NCI-H187 treated with DMSO at 0.1 percent for 48 hours (cell line): ENCODE results near the gene PDS5B.
"Not testable (repeated sequence)": the region's sequence is repeated elsewhere in the genome, so short reads cannot be mapped to it uniquely, and the experiment has no call there.

Experiments
- DNase-seq: peaks from one replicate; lab custom pipeline; 2025; lab: John Stamatoyannopoulos, UW

The PDS5B gene

DNA sequence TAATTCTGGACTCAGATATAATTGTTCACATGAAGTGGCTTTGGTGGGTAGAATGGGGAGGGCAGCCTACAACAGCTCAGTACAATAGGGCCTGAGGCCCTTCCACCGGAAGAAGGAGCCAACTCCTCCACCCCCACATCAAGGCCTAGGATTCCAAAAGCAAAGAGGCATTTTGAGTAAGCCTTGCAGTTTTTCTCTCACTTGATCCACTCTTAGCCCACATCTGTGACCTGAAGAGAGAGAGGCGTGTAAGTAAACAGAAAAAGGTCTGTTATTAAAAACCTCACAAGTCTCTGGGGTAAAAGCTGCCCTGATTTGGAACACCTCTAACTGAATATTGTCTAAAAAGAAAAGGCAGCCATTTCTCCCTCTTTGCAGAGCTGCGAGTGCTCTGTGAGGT, 215.9 kb downstream of the PDS5B start:
- DNase-seq = no peak

GRCh38 chr13:32804673-32805230, 218.5 kb downstream of the PDS5B start:
- DNase-seq = no peak

DNA sequence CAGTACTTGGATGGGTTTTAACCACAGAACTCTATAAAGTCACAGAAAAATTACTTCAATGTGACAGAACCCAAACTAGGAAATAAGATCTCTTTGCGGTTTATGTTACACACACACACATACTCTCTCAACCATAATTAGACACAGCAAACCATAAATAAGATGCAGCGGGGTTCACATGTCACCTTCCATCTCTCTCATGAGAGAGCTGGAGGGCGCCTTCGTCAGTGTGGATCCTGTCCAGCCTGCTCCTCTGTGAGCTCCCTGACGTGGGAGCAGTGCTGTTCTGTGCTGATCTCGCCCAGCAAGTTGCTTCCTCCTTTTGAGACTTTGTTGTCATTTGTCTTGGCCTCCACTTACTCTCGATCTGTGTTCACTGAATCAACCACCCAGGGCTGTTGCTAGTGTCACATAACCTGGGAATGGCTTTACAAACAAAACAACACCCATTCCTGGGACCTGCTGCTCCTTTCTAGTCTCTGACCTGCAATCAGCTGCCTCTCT, 225.1 kb downstream of the PDS5B start:
- DNase-seq = no peak

DNA sequence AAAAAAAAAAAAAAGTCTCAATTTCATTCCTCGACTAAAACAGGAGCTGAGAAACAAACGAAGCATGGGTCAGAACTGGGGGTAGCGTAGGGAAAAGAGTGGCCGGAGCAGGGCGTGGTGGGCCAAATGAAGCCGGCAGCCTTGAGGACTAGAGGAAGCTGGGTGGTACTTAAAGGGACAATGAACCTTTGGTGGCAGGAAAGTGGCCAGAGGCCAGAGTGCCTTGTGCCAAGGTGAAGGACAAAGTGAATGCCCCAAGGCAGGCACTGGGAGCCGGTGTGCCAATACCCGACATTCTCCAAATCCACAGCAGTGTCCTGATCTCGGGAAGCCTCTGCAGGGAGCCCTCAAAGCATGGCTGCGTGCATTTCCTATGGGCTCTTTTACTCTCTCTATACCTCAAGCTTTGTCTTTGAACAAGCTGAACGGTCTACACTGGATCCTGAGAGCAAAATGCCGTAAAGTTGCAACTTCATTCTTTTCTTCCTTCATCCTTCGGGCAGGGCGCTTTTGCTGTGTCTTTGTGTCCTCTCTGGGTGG, 235.0 kb downstream of the PDS5B start:
- DNase-seq = no peak

- no peak for DNase-seq
Observed at GRCh38 chr13:32822771-32823170, 236.5 kb downstream of the PDS5B start.

DNA sequence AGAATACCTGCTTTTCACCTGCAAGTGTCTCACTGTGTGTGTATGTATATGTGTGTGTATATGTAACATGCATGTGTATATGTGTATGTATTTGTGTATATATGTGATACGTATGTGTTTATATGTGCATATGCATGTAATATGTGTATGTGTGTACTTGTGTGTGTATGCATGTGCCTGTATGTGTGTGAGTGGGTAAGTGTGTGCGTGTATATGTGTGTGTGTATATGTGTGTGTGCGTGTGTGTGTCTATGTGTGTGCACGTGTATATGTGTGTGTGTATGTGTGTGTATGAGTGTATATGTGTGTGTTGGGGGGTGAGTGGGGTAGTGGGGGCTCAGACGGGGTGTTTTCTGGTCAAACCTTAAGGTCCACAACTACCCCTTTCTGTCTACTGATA, 237.3 kb downstream of the PDS5B start:
- no peak for DNase-seq

DNA sequence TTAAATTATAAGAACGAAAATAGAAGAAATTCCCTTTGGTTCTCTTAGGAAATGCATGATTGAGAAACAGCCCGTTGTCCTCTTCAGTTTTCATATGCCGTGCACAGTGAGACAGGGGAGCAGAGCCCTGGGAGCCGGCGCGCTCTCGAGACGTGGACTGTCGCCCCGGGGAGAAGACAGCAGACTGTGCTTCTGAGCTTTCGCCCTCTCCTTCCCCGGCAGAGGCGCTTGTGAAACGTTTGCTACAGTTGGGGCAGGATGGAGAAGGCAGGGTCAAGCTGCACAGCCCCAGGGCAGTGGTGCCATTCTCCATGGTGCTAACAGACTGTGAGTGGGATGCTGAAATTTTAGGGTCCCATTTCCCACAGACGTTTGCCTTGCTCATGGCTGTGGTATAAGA, 237.8 kb downstream of the PDS5B start:
- DNase-seq = no peak

- DNase-seq = no peak
Observed at GRCh38 chr13:32824675-32825074, 238.4 kb downstream of the PDS5B start.

- DNase-seq = no peak
Observed at GRCh38 chr13:32825481-32825880, 239.2 kb downstream of the PDS5B start.

- not testable (repeated sequence) for DNase-seq
Observed at GRCh38 chr13:32826372-32826771, 240.1 kb downstream of the PDS5B start.
